BLaER1 treated with 17β-estradiol and CSF1 and Interleukin-3, amounts not matched to agents 10 nM and 100 nM (cell line): Measurements from ENCODE around the gene ADARB2.
"Not testable (repeated sequence)": the region's sequence is repeated elsewhere in the genome, so short reads cannot be mapped to it uniquely, and the experiment has no call there.

ENCODE experiments used
- H3K27ac ChIP-seq, 11 experiments: shearing (Covaris generic); formaldehyde crosslinking; 2 replicates each; pipeline ENCODE4 v1.8.1; 2022
- H3K27me3 ChIP-seq, 11 experiments: shearing (Covaris generic); formaldehyde crosslinking; 2 replicates each; pipeline ENCODE4 v1.8.1; 2022
- H3K36me3 ChIP-seq, 11 experiments: shearing (Covaris generic); formaldehyde crosslinking; 2 replicates each; pipeline ENCODE4 v1.8.1; 2022
- H3K4me1 ChIP-seq, 10 experiments: shearing (Covaris generic); formaldehyde crosslinking; 2 replicates each; pipeline ENCODE4 v1.8.1; 2022
- H3K4me2 ChIP-seq, 11 experiments: shearing (Covaris generic); formaldehyde crosslinking; 2 replicates each; pipeline ENCODE4 v1.8.1; 2022
- H3K4me3 ChIP-seq, 10 experiments: shearing (Covaris generic); formaldehyde crosslinking; 2 replicates each; pipeline ENCODE4 v1.8.1; 2022
- H3K9ac ChIP-seq, 11 experiments: shearing (Covaris generic); formaldehyde crosslinking; 2 replicates each; pipeline ENCODE4 v1.8.1; 2022
- H3K9me3 ChIP-seq, 11 experiments: shearing (Covaris generic); formaldehyde crosslinking; replicated peaks in 1 of 11; 2 replicates each; pipeline ENCODE4 v1.8.1; 2022
- H4K20me1 ChIP-seq, 11 experiments: shearing (Covaris generic); formaldehyde crosslinking; 2 replicates each; pipeline ENCODE4 v1.8.1; 2022
- Cebpa-rat ChIP-seq, 11 experiments: shearing (Covaris generic); IDR thresholded peaks; 2 replicates each; pipeline ENCODE4 v1.8.1; 2022

The ADARB2 gene

GRCh38 chr10:1348773-1349050 is 388.6 kb downstream of the ADARB2 start:
- H3K4me2 ChIP-seq, result peak overlapping the region; percentile 50 to 92 (median 84); a peak in 20 of 22 replicates
- no peaks in the 10 kb centered on the region for H3K27me3 ChIP-seq
- H4K20me1 ChIP-seq, result peaks cover 0 to 39% (median 0%) of the 10 kb centered on the region in 11 experiments; a peak in 6 of 22 replicates
- 0 out of 20 replicates have a peak overlapping the region, but pooled peaks of 1 of the 10 experiments have one; percentile 16 for H3K4me3 ChIP-seq
- H3K27ac ChIP-seq, result peak overlapping the region in 1 of 11 experiments; percentile 11; a peak in 1 of 22 replicates
- no peaks in the 10 kb centered on the region for H3K36me3 ChIP-seq
- no peak for TF ChIP-seq Cebpa-rat (IDR thresholded peaks at IDR 0.05)
- H3K9me3 ChIP-seq, result peaks cover 0 to under 1% (median 0%) of the 10 kb centered on the region in 11 experiments; a peak in 2 of 22 replicates
- H3K4me1 ChIP-seq, result peaks cover 10 to 24% (median 19%) of the 10 kb centered on the region in 10 experiments
- peak overlapping the region in 6 of 11 experiments; percentile 13 to 41 (median 30); a peak in 2 of 22 replicates for H3K9ac ChIP-seq

- H3K27ac ChIP-seq, result peak overlapping the region in 2 of 11 experiments; percentile 5 to 11; a peak in 1 of 22 replicates
- TF ChIP-seq Cebpa-rat (IDR thresholded peaks at IDR 0.05), result no peak
- H3K36me3 ChIP-seq, result no peaks in the 10 kb centered on the region
- H3K27me3 ChIP-seq, result no peaks in the 10 kb centered on the region
- peak overlapping the region; percentile 50 to 92 (median 84) for H3K4me2 ChIP-seq
- H3K4me1 ChIP-seq, result peaks cover 10 to 24% (median 19%) of the 10 kb centered on the region in 10 experiments
- H3K4me3 ChIP-seq, result 0 out of 20 replicates have a peak overlapping the region, but pooled peaks of 1 of the 10 experiments have one; percentile 16
- peaks cover 0 to 5% (median 0%) of the 10 kb centered on the region in 11 experiments; a peak in 2 of 22 replicates for H3K9me3 ChIP-seq
- H3K9ac ChIP-seq, result peak overlapping the region in 6 of 11 experiments; percentile 13 to 41 (median 30); a peak in 3 of 22 replicates
- peaks cover 0 to 39% (median 0%) of the 10 kb centered on the region in 11 experiments; a peak in 6 of 22 replicates for H4K20me1 ChIP-seq
These were observed 389.2 kb downstream of the ADARB2 start for GRCh38 chr10:1347962-1348772.

GRCh38 chr10:1347525-1347924 is 389.8 kb downstream of the ADARB2 start:
- no peaks in the 10 kb centered on the region for H3K27me3 ChIP-seq
- H3K27ac ChIP-seq, result no peak overlapping the region
- peaks cover 10 to 24% (median 19%) of the 10 kb centered on the region in 10 experiments for H3K4me1 ChIP-seq
- H3K36me3 ChIP-seq, result no peaks in the 10 kb centered on the region
- H3K4me3 ChIP-seq, result no peak overlapping the region
- H3K9ac ChIP-seq, result no peak overlapping the region
- peaks cover 0 to 6% (median 0%) of the 10 kb centered on the region in 11 experiments; a peak in 2 of 22 replicates for H3K9me3 ChIP-seq
- TF ChIP-seq Cebpa-rat (IDR thresholded peaks at IDR 0.05), result no peak
- peak overlapping the region; percentile 50 to 92 (median 84); a peak in 18 of 22 replicates for H3K4me2 ChIP-seq
- peaks cover 0 to 39% (median 0%) of the 10 kb centered on the region in 11 experiments; a peak in 6 of 22 replicates for H4K20me1 ChIP-seq

- H3K27ac ChIP-seq, result no peak overlapping the region
- no peak overlapping the region for H3K4me3 ChIP-seq
- H3K27me3 ChIP-seq, result no peaks in the 10 kb centered on the region
- no peak overlapping the region for H3K9ac ChIP-seq
- H3K4me2 ChIP-seq, result no peak overlapping the region
- H3K4me1 ChIP-seq, result peaks cover 10 to 24% (median 19%) of the 10 kb centered on the region in 10 experiments
- no peak for TF ChIP-seq Cebpa-rat (IDR thresholded peaks at IDR 0.05)
- no peaks in the 10 kb centered on the region for H3K36me3 ChIP-seq
- H3K9me3 ChIP-seq, result peaks cover 0 to 12% (median 5%) of the 10 kb centered on the region in 11 experiments; a peak in 11 of 22 replicates
- peaks cover 0 to 39% (median 0%) of the 10 kb centered on the region in 11 experiments; a peak in 6 of 22 replicates for H4K20me1 ChIP-seq
These were observed 391.1 kb downstream of the ADARB2 start for GRCh38 chr10:1346201-1346600.

GRCh38 chr10:1345368-1345767 is 392.0 kb downstream of the ADARB2 start:
- H3K27ac ChIP-seq, result no peak overlapping the region
- H3K4me3 ChIP-seq, result no peak overlapping the region
- H3K36me3 ChIP-seq, result no peaks in the 10 kb centered on the region
- H3K9ac ChIP-seq, result no peak overlapping the region
- H3K4me2 ChIP-seq, result no peak overlapping the region
- H3K4me1 ChIP-seq, result peaks cover 10 to 24% (median 19%) of the 10 kb centered on the region in 10 experiments
- H3K27me3 ChIP-seq, result no peaks in the 10 kb centered on the region
- H3K9me3 ChIP-seq, result peaks cover 0 to 19% (median 12%) of the 10 kb centered on the region in 11 experiments; a peak in 12 of 22 replicates
- peaks cover 0 to 39% (median 0%) of the 10 kb centered on the region in 11 experiments; a peak in 6 of 22 replicates for H4K20me1 ChIP-seq
- TF ChIP-seq Cebpa-rat (IDR thresholded peaks at IDR 0.05), result no peak

GRCh38 chr10:1344846-1345245 is 392.5 kb downstream of the ADARB2 start:
- TF ChIP-seq Cebpa-rat (IDR thresholded peaks at IDR 0.05), result no peak
- Histone ChIP-seq H3K27ac (no peak overlapping the region), H3K9ac (no peak overlapping the region), H3K27me3 (no peaks in the 10 kb centered on the region), H3K9me3 (peaks cover 0 to 19% (median 12%) of the 10 kb centered on the region in 11 experiments; a peak in 12 of 22 replicates), H4K20me1 (peaks cover 0 to 39% (median 0%) of the 10 kb centered on the region in 11 experiments; a peak in 6 of 22 replicates), H3K36me3 (no peaks in the 10 kb centered on the region), H3K4me3 (no peak overlapping the region), H3K4me1 (peaks cover 10 to 24% (median 19%) of the 10 kb centered on the region in 10 experiments), H3K4me2 (no peak overlapping the region)

- Histone ChIP-seq H4K20me1 (peaks cover 0 to 39% (median 0%) of the 10 kb centered on the region in 11 experiments; a peak in 6 of 22 replicates), H3K4me1 (peaks cover 10 to 23% (median 20%) of the 10 kb centered on the region in 10 experiments), H3K9me3 (peaks cover 0 to 19% (median 12%) of the 10 kb centered on the region in 11 experiments; a peak in 12 of 22 replicates), H3K27ac (no peak overlapping the region), H3K27me3 (no peaks in the 10 kb centered on the region), H3K4me3 (no peak overlapping the region), H3K9ac (no peak overlapping the region), H3K4me2 (no peak overlapping the region), H3K36me3 (no peaks in the 10 kb centered on the region)
- no peak for TF ChIP-seq Cebpa-rat (IDR thresholded peaks at IDR 0.05)
These were observed 392.9 kb downstream of the ADARB2 start for GRCh38 chr10:1344408-1344807.

- Histone ChIP-seq H3K4me1 (peaks cover 4 to 12% (median 8%) of the 10 kb centered on the region in 10 experiments), H3K27ac (no peak overlapping the region), H3K4me2 (no peak overlapping the region), H4K20me1 (peaks cover 0 to 34% (median 0%) of the 10 kb centered on the region in 11 experiments; a peak in 6 of 22 replicates), H3K9ac (no peak overlapping the region), H3K36me3 (no peaks in the 10 kb centered on the region), H3K27me3 (no peaks in the 10 kb centered on the region), H3K4me3 (no peak overlapping the region), H3K9me3 (peaks cover 0 to 19% (median 12%) of the 10 kb centered on the region in 11 experiments; a peak in 13 of 22 replicates)
- no peak for TF ChIP-seq Cebpa-rat (IDR thresholded peaks at IDR 0.05)
These were observed 394.1 kb downstream of the ADARB2 start for GRCh38 chr10:1343176-1343575.

GRCh38 chr10:1341052-1341451 is 396.3 kb downstream of the ADARB2 start:
- not testable (repeated sequence) for H3K4me3 ChIP-seq, H3K36me3 ChIP-seq, H3K4me1 ChIP-seq, H3K27me3 ChIP-seq, H3K9ac ChIP-seq, H3K4me2 ChIP-seq, H3K27ac ChIP-seq
- H3K9me3 ChIP-seq, result peaks cover 0 to 19% (median 12%) of the 10 kb centered on the region in 11 experiments; a peak in 13 of 22 replicates
- H4K20me1 ChIP-seq, result peaks cover 0 to 12% (median 0%) of the 10 kb centered on the region in 11 experiments; a peak in 4 of 22 replicates
